B cell (primary cell): ENCODE measurements around the gene NDST1. TPM values are rescaled to one million over a fixed set of nuclear protein-coding genes. Genes with fewer than 3 reads are reported as not detected.

Source experiments
- ATAC-seq: fragments of 200-7000 bp; cut with Tn5 transposase; one replicate; pipeline ENCODE4 v1.10.0; 2021; ENCODE audit warnings: low read depth, mild to moderate bottlenecking, moderate number of reproducible peaks, moderate library complexity
- CTCF ChIA-PET: fragments of 350-600 bp; sonication (Branson Sonifier 250); formaldehyde crosslinking; loops from one replicate; lab custom pipeline; 2021; ENCODE audit warnings: antibody characterized with exemption, inconsistent platforms; lab: Charles Lee
- POLR2A ChIA-PET: fragments of 350-600 bp; sonication (Branson Sonifier 250); formaldehyde crosslinking; loops from one replicate; lab custom pipeline; 2021; ENCODE audit warnings: antibody characterized with exemption; lab: Charles Lee
- DNase-seq: peaks from one replicate; pipeline ENCODE4 v3.0.0; 2013
- H2AFZ ChIP-seq: 2 replicates; pipeline ENCODE4 v1.6.1; 2012; ENCODE audit warnings: mild to moderate bottlenecking, low read depth, low read length; ENCODE audit not compliant: insufficient read depth, poor library complexity, severe bottlenecking
- H3K27ac ChIP-seq, 2 donors: 1 replicate in 1 of 2; 2 replicates in 1 of 2; pipeline ENCODE4 v1.5.1; 2012 to 2013; ENCODE audit warnings: low read length in 2 of 2, mild to moderate bottlenecking in 2 of 2, moderate library complexity in 1 of 2
- H3K27me3 ChIP-seq, 4 experiments: fragments of 200-600 bp in 1 of 4; sonication (generic) in 1 of 4; replicated peaks in 1 of 4; 1 replicate in 2 of 4; 2 replicates in 2 of 4; pipeline versions ENCODE4 v1.6.1 to v1.7.0; 2013 to 2016; ENCODE audit warnings: low read length in 3 of 4, mild to moderate bottlenecking in 2 of 4, mixed read lengths in 1 of 4, moderate library complexity in 1 of 4; ENCODE audit not compliant: insufficient read depth in 4 of 4, control insufficient read depth in 3 of 4; ENCODE audit errors: control extremely low read depth in 1 of 4
- H3K36me3 ChIP-seq, 2 experiments: replicated peaks in 1 of 2; 1 replicate in 1 of 2; 2 replicates in 1 of 2; pipeline versions ENCODE4 v1.6.1 to v1.7.1; 2013; ENCODE audit warnings: low read length in 1 of 2; ENCODE audit not compliant: insufficient read depth in 2 of 2, control insufficient read depth in 1 of 2; ENCODE audit errors: control extremely low read depth in 1 of 2, extremely low read depth in 1 of 2
- H3K4me1 ChIP-seq, 2 donors: fragments of 200-600 bp in 1 of 2; sonication (generic) in 1 of 2; 1 replicate in 1 of 2; 2 replicates in 1 of 2; pipeline versions ENCODE4 v1.5.1 to v1.6.1; 2013 to 2017; ENCODE audit warnings: low read length in 2 of 2; ENCODE audit not compliant: control insufficient read depth in 2 of 2, insufficient read depth in 2 of 2
- H3K4me2 ChIP-seq: replicated peaks from 2 replicates; pipeline ENCODE3; 2012; ENCODE audit warnings: mild to moderate bottlenecking, low read depth, low read length; ENCODE audit not compliant: poor library complexity, severe bottlenecking
- H3K4me3 ChIP-seq, 5 experiments: fragments of 200-600 bp in 1 of 5; sonication (generic) in 1 of 5; 1 replicate in 3 of 5; 2 replicates in 2 of 5; pipeline versions ENCODE4 v1.5.1 to v1.7.0; 2011 to 2016; ENCODE audit warnings: low read length in 4 of 5, mild to moderate bottlenecking in 4 of 5, low read depth in 2 of 5, control low read depth in 1 of 5, moderate library complexity in 1 of 5; ENCODE audit not compliant: insufficient read depth in 1 of 5; ENCODE audit errors: control extremely low read depth in 1 of 5, extremely low read depth in 1 of 5
- H3K79me2 ChIP-seq: fragments of 200-600 bp; sonication (generic); one replicate; pipeline ENCODE4 v1.6.0; 2016; ENCODE audit warnings: low read length; ENCODE audit not compliant: control insufficient read depth, insufficient read depth
- H3K9ac ChIP-seq: fragments of 200-600 bp; sonication (generic); 2 replicates; pipeline ENCODE4 v1.6.1; 2017; ENCODE audit warnings: mild to moderate bottlenecking, low read length, moderate library complexity
- H3K9me3 ChIP-seq, 3 donors: one replicate each; pipeline versions ENCODE4 v1.6.1 to v1.7.1; 2013; ENCODE audit warnings: low read length in 2 of 3; ENCODE audit not compliant: control insufficient read depth in 2 of 3, insufficient read depth in 1 of 3; ENCODE audit errors: control extremely low read depth in 1 of 3
- H4K20me1 ChIP-seq: 2 replicates; pipeline ENCODE4 v1.6.0; 2012; ENCODE audit warnings: mild to moderate bottlenecking, low read length; ENCODE audit not compliant: insufficient read depth, control insufficient read depth, poor library complexity, severe bottlenecking
- H3K27ac Mint-ChIP-seq: one replicate; pipeline ENCODE4 v1.8.0; 2021; ENCODE audit warnings: mixed read lengths
- H3K27me3 Mint-ChIP-seq: one replicate; pipeline ENCODE4 v1.8.0; 2021; ENCODE audit warnings: mixed read lengths
- H3K4me1 Mint-ChIP-seq: one replicate; pipeline ENCODE4 v1.8.0; 2021; ENCODE audit warnings: mixed read lengths
- H3K4me3 Mint-ChIP-seq: one replicate; pipeline ENCODE4 v1.8.0; 2021; ENCODE audit warnings: mixed read lengths
- H3K9me3 Mint-ChIP-seq: one replicate; pipeline ENCODE4 v1.8.0; 2022; ENCODE audit warnings: mixed read lengths; ENCODE audit not compliant: insufficient read depth
- CTCF ChIP-seq: fragments of 200-600 bp; IDR thresholded peaks from one replicate; pipeline ENCODE4 v1.8.0; 2022; ENCODE audit warnings: antibody characterized with exemption, mild to moderate bottlenecking
- EZH2 ChIP-seq: IDR thresholded peaks from 2 replicates; pipeline ENCODE4 v1.6.1; 2012; ENCODE audit warnings: borderline replicate concordance, low read depth, mild to moderate bottlenecking, moderate library complexity, low read length; ENCODE audit not compliant: insufficient read depth, poor library complexity, severe bottlenecking
- WGBS: methylation state at CpG from one replicate; pipeline ENCODE4 v1.1.5; 2013; ENCODE audit warnings: missing lambda C conversion rate; ENCODE audit not compliant: insufficient coverage; 5-methylcytosine and 5-hydroxymethylcytosine counted together
- intact Hi-C: fragments of 100-400 bp; cut with micrococcal nuclease; formaldehyde crosslinking; loops from one replicate; pipeline ENCODE4 v1.10.0; 2022
- polyA plus RNA-seq: library from polyadenylated mRNA; depleted of rRNA; stranded (reverse); fragments of >200 nt; gene quantifications from 2 replicates; pipeline ENCODE4 v1.2.3, GENCODE V29; 2012
- total RNA-seq, 2 donors: library from RNA; stranded (reverse); fragments of 120-200 nt in 1 of 2; gene quantifications; 1 replicate in 1 of 2; 2 replicates in 1 of 2; pipeline versions ENCODE4 v1.2.3 to v1.2.4, GENCODE V29; 2013 to 2022

Gene NDST1
- total and polyA plus RNA-seq, 2 donors (not counting 1 experiment from before 2014, with no cell fraction given) = 4.3 to 7.0 TPM

DNA sequence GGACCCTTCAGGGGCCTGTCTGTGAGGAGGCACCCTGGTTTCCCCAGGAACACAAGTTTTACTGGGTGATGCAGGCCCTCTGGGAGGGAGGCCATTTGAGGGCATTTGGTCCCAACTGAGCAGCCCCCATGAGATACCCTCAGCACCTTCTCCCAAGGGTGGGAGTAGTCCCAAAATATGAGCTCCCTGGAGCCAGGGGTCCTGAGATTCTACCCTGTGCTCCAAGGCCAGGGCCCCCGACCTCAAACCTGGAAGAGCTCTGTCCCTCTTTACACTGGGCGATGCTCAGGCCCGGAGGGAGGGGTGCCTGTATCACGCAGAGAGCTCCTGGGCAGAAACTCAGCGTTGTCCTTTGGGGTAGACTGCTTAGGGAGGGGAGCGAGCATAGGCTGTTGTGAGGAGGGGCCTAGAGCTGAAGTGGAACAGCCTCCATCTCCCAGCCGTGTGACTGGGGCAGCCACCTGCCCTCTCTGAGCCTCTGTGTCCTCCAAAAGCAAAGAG is 68.6 kb downstream of the NDST1 start:
- ChIA-PET POLR2A (interaction anchor here (0.6 kb wide), 1 partner anchor 635 kb away, joined by 8 read pairs; no protein-coding TSS in a partner anchor), CTCF (no interaction called here)
- peaks cover under 1% of the 10 kb centered on the region for H3K27me3 Mint-ChIP-seq
- Histone ChIP-seq H3K4me3 (no peak overlapping the region), H4K20me1 (no peaks in the 10 kb centered on the region), H3K27me3 (peaks cover 0 to 5% (median 0%) of the 10 kb centered on the region in 4 experiments), H3K4me2 (no peak overlapping the region), H3K4me1 (no peaks in the 10 kb centered on the region), H2AFZ (no peak overlapping the region), H3K79me2 (no peaks in the 10 kb centered on the region), H3K9me3 (peaks cover 0 to 3% (median 0%) of the 10 kb centered on the region in 3 donors), H3K27ac (no peak overlapping the region), H3K9ac (no peak overlapping the region), H3K36me3 (no peaks in the 10 kb centered on the region)
- intact Hi-C loops = no loop called here
- ATAC-seq (no peak), DNase-seq (no peak)
- TF ChIP-seq EZH2 (no peak), CTCF (no peak)
- H3K9me3 Mint-ChIP-seq = no peaks in the 10 kb centered on the region
- 93% methylated on average over 6 of the region's 7 CpGs for WGBS
- no peaks in the 10 kb centered on the region for H3K4me1 Mint-ChIP-seq
- no peak overlapping the region for H3K4me3 Mint-ChIP-seq
- no peak overlapping the region for H3K27ac Mint-ChIP-seq

- CTCF ChIA-PET = no interaction called here
- Histone ChIP-seq H3K9me3 (peaks cover 0 to 3% (median 0%) of the 10 kb centered on the region in 3 donors), H2AFZ (no peak overlapping the region), H3K36me3 (no peaks in the 10 kb centered on the region), H3K27me3 (peaks cover 0 to 5% (median 1%) of the 10 kb centered on the region in 4 experiments), H3K9ac (no peak overlapping the region), H3K4me1 (no peaks in the 10 kb centered on the region), H4K20me1 (no peaks in the 10 kb centered on the region), H3K4me2 (no peak overlapping the region), H3K27ac (no peak overlapping the region), H3K4me3 (no peak overlapping the region), H3K79me2 (no peaks in the 10 kb centered on the region)
- H3K27ac Mint-ChIP-seq = no peak overlapping the region
- DNase-seq = no peak
- no peaks in the 10 kb centered on the region for H3K9me3 Mint-ChIP-seq
- 99% methylated on average over 10 of the region's 10 CpGs for WGBS
- POLR2A ChIA-PET = interaction anchor here (0.6 kb wide), 1 partner anchor 633 kb away, joined by 8 read pairs; no protein-coding TSS in a partner anchor
- no peak for ATAC-seq
- H3K4me1 Mint-ChIP-seq = no peaks in the 10 kb centered on the region
- peaks cover 7% of the 10 kb centered on the region for H3K27me3 Mint-ChIP-seq
- H3K4me3 Mint-ChIP-seq = no peak overlapping the region
- TF ChIP-seq CTCF = no peak
- no peak for TF ChIP-seq EZH2
- intact Hi-C loops = no loop called here
Measured at GRCh38 chr5:150577378-150578139, 69.6 kb downstream of the NDST1 start.
